Skeletal muscle tissue (tissue), 4 donors: ENCODE data around the gene PCED1A. TPM values are rescaled to one million over a fixed set of nuclear protein-coding genes. Genes with fewer than 3 reads are reported as not detected.

Experiments
- H3K27ac ChIP-seq: one replicate; pipeline ENCODE4 v1.7.0; 2013; ENCODE audit warnings: mild to moderate bottlenecking, low read depth, low read length, inconsistent platforms
- H3K27me3 ChIP-seq, 3 donors: one replicate each; pipeline ENCODE4 v1.7.0; 2013; ENCODE audit warnings: low read length in 3 of 3; ENCODE audit not compliant: control insufficient read depth in 3 of 3, insufficient read depth in 3 of 3
- H3K36me3 ChIP-seq, 3 donors: one replicate each; pipeline ENCODE4 v1.7.0; 2013; ENCODE audit warnings: low read length in 3 of 3; ENCODE audit not compliant: control insufficient read depth in 3 of 3, insufficient read depth in 3 of 3
- H3K4me1 ChIP-seq, 3 donors: one replicate each; pipeline ENCODE4 v1.7.0; 2013; ENCODE audit warnings: low read length in 3 of 3, mild to moderate bottlenecking in 3 of 3; ENCODE audit not compliant: control insufficient read depth in 3 of 3, insufficient read depth in 3 of 3
- H3K4me3 ChIP-seq, 3 donors: one replicate each; pipeline ENCODE4 v1.7.0; 2013; ENCODE audit warnings: low read length in 3 of 3
- H3K9ac ChIP-seq, 3 donors: one replicate each; pipeline ENCODE4 v1.7.0; 2013; ENCODE audit warnings: low read length in 3 of 3, mild to moderate bottlenecking in 3 of 3, moderate library complexity in 2 of 3, low read depth in 1 of 3
- H3K9me3 ChIP-seq, 3 donors: one replicate each; pipeline ENCODE4 v1.7.0; 2013; ENCODE audit warnings: low read length in 3 of 3; ENCODE audit not compliant: control insufficient read depth in 3 of 3
- total RNA-seq: library from RNA; depleted of rRNA; stranded (reverse); fragments of >200 nt; gene quantifications from one replicate; pipeline ENCODE4 v1.2.3, GENCODE V29; 2014
- donor health status: Osteomylitis.

The PCED1A gene
- total RNA-seq, 1 donor from 2014 or later, result 9.4 TPM

GRCh38 chr20:2875690-2876203, 35.3 kb upstream of the PCED1A start:
- no peak overlapping the region for H3K4me3 ChIP-seq
- peaks cover 35 to 38% (median 37%) of the 10 kb centered on the region in 3 donors for H3K4me1 ChIP-seq
- H3K36me3 ChIP-seq, result peaks cover 0 to 2% (median 0%) of the 10 kb centered on the region in 3 donors
- no peaks in the 10 kb centered on the region for H3K9me3 ChIP-seq
- no peak overlapping the region for H3K27ac ChIP-seq
- H3K9ac ChIP-seq, result no peak overlapping the region
- no peaks in the 10 kb centered on the region for H3K27me3 ChIP-seq

DNA sequence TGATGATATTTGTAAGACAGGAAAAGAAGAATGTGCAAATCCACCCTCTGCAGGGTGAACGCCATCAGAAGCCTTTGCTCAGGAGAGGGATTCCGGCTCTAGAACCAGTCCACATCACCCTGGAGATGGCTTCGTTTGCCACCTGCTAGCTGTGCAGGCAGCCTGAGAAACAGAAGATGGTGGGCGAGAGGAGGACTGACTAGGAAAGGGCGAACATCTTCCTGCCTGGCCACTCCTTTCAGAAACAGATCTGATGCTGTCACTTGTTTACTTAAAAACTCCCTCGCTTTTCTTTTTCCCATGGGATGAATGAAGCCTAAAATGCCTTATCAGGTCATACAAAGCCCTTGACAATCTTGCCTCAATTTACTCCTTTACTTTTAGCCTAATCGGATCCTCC, 34.0 kb upstream of the PCED1A start:
- Histone ChIP-seq H3K27ac (no peak overlapping the region), H3K9ac (peak overlapping the region; percentile 58 to 87 (median 83)), H3K27me3 (no peaks in the 10 kb centered on the region), H3K4me3 (peak overlapping the region; percentile 78 to 93 (median 91)), H3K9me3 (no peaks in the 10 kb centered on the region), H3K4me1 (peaks cover 38 to 41% (median 39%) of the 10 kb centered on the region in 3 donors), H3K36me3 (peaks cover 0 to 2% (median 0%) of the 10 kb centered on the region in 3 donors)

DNA sequence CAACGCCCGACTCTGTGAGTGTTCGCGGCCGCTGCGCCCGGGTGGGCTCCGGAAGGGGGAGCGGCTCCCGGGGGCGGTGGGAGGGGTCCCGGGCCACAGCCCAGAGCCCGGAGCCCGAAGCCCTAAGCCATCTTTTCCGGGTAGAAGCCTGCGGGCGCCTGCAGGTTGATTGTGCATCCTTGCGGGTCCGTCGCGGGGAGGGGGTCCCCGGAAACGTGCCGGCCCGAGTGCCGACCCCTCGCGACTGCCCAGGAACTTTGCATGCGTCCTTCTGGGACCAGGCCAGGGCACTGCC, 33.2 kb upstream of the PCED1A start:
- Histone ChIP-seq H3K27ac (peak overlapping the region; percentile 58), H3K4me3 (peak overlapping the region; percentile 78 to 93 (median 91)), H3K36me3 (peaks cover 0 to 2% (median 0%) of the 10 kb centered on the region in 3 donors), H3K27me3 (no peaks in the 10 kb centered on the region), H3K9me3 (no peaks in the 10 kb centered on the region), H3K4me1 (peaks cover 32 to 36% (median 35%) of the 10 kb centered on the region in 3 donors), H3K9ac (peak overlapping the region; percentile 83 to 88 (median 87))

- peak within 1 kb of the TSS; percentile 83 to 88 (median 87) for H3K9ac ChIP-seq
- peak within 1 kb of the TSS; percentile 63 for H3K27ac ChIP-seq
- H3K4me1 ChIP-seq, result peaks cover 32 to 35% (median 32%) of the 10 kb centered on the region in 3 donors
- H3K4me3 ChIP-seq, result peak within 1 kb of the TSS; percentile 81 to 93 (median 91)
- peaks cover 0 to 2% (median 0%) of the 10 kb centered on the region in 3 donors for H3K36me3 ChIP-seq
- H3K27me3 ChIP-seq, result no peaks in the 10 kb centered on the region
- H3K9me3 ChIP-seq, result no peaks in the 10 kb centered on the region
Observed at GRCh38 chr20:2873010-2873746, 32.7 kb upstream of the PCED1A start, which contains the start of gene PTPRA. Gene PTPRA (plus strand): TSS chr20:2873481. CDS start chr20:2964278, 90,797 bp downstream.

DNA sequence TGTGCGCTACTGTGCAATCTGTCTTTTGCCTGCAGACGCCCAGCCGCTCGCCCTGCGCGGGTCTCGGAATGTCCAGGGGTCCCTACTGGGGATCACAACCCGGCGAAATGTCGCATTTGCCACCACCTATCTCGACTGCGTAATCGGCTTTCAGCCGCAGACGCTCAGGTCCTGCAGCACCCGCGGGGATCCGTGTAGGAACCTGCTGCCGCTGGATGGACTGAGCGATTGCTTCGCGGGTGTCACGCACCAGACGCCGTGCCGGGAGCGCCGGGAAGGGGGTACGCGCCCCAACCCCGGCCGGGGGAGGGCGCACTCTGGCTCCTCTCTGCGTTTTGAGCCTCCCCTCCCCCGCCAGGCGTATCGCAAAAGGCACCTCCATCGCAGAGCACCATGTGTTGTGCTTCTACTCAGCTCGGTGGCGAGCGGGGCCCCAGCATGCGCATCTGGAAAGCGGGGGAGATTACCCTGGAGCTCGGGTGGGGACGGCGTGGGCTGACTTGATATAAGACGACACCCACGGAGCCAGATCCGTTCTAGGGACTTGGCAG, 32.1 kb upstream of the PCED1A start:
- H3K9ac ChIP-seq, result peak overlapping the region; percentile 74 to 87 (median 78)
- no peaks in the 10 kb centered on the region for H3K9me3 ChIP-seq
- peak overlapping the region; percentile 81 to 93 (median 91) for H3K4me3 ChIP-seq
- peak overlapping the region; percentile 63 for H3K27ac ChIP-seq
- no peaks in the 10 kb centered on the region for H3K27me3 ChIP-seq
- peaks cover 0 to 2% (median 0%) of the 10 kb centered on the region in 3 donors for H3K36me3 ChIP-seq
- H3K4me1 ChIP-seq, result peaks cover 32 to 35% (median 32%) of the 10 kb centered on the region in 3 donors

DNA sequence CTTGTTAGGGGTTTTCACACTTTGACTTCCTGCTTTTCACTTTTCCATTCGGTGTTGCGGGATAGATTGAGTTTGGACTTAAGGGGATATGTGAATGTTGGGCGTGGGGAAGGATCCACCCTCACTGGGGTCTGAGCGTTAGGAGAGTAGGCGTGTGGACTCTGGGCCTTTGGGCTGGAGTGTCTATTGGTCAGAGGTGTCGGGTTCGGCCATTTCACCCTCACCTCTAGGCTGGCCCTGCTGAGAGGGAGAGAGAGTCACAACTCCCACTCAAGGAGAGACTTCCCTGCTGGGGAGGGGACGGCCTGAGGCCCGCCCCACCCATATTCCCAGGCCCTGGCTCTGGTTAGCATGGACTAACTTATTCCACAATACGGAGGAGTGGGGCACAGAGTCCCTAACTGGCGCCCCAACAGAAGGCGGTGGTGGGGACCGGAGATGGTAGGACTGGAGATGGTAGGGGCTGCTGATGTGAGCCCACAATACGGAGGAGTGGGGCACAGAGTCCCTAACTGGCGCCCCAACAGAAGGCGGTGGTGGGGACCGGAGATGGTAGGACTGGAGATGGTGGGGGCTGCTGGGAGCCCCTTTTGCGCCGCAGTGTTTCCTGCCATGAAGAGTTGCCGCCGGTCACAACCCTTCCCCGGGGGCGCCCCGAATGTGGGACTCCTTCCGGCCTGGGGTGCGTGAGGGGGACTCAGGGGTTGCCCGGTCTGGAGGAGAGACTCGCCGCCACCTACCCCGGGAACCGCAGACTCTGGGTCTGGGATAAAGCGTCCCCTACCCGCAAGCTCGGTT, 31.4 kb upstream of the PCED1A start:
- Histone ChIP-seq H3K36me3 (peaks cover under 1 to 3% (median 2%) of the 10 kb centered on the region in 3 donors), H3K4me3 (peak overlapping the region; percentile 81 to 93 (median 91)), H3K27me3 (no peaks in the 10 kb centered on the region), H3K9me3 (no peaks in the 10 kb centered on the region), H3K4me1 (peaks cover 32 to 35% (median 32%) of the 10 kb centered on the region in 3 donors), H3K9ac (peak overlapping the region; percentile 61 to 87 (median 78)), H3K27ac (peak overlapping the region; percentile 11)

- Histone ChIP-seq H3K9ac (no peak overlapping the region), H3K27ac (peak overlapping the region; percentile 68), H3K9me3 (no peaks in the 10 kb centered on the region), H3K36me3 (peaks cover 5 to 10% (median 8%) of the 10 kb centered on the region in 3 donors), H3K27me3 (no peaks in the 10 kb centered on the region), H3K4me3 (no peak overlapping the region), H3K4me1 (peaks cover 31 to 35% (median 32%) of the 10 kb centered on the region in 3 donors)
Observed at GRCh38 chr20:2871111-2871465, 30.6 kb upstream of the PCED1A start.

DNA sequence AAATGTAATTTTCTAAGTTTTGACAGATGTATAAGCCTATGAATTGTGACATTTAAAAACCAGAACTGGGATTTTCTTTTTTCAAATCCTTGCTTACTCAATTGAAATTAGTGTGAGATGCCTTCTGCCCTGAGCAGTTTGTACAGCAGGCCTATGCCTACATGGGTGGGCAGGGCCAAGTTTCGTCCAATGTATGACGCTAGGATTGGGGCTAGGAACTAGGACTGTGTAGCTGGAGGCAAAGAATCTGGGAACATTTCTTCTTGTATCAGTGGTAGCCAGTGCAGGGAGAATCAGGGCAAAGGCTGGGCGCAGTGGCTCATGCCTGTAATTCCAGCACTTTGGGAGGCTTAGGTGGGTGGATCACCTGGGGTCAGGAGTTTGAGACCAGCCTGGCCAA, 28.9 kb upstream of the PCED1A start:
- H3K36me3 ChIP-seq, result peaks cover 16 to 25% (median 24%) of the 10 kb centered on the region in 3 donors
- no peak overlapping the region for H3K4me3 ChIP-seq
- H3K9ac ChIP-seq, result no peak overlapping the region
- peaks cover 15 to 25% (median 20%) of the 10 kb centered on the region in 3 donors for H3K4me1 ChIP-seq
- H3K27me3 ChIP-seq, result no peaks in the 10 kb centered on the region
- no peak overlapping the region for H3K27ac ChIP-seq
- H3K9me3 ChIP-seq, result no peaks in the 10 kb centered on the region

- H3K4me3 ChIP-seq, result no peak overlapping the region
- no peaks in the 10 kb centered on the region for H3K27me3 ChIP-seq
- H3K36me3 ChIP-seq, result peaks cover 28 to 38% (median 34%) of the 10 kb centered on the region in 3 donors
- H3K4me1 ChIP-seq, result peaks cover 7 to 14% (median 10%) of the 10 kb centered on the region in 3 donors
- H3K9me3 ChIP-seq, result no peaks in the 10 kb centered on the region
- H3K9ac ChIP-seq, result no peak overlapping the region
- H3K27ac ChIP-seq, result no peak overlapping the region
Observed at GRCh38 chr20:2867081-2867864, 26.8 kb upstream of the PCED1A start.
